ENCODE results near the gene GAMT.

DNA sequence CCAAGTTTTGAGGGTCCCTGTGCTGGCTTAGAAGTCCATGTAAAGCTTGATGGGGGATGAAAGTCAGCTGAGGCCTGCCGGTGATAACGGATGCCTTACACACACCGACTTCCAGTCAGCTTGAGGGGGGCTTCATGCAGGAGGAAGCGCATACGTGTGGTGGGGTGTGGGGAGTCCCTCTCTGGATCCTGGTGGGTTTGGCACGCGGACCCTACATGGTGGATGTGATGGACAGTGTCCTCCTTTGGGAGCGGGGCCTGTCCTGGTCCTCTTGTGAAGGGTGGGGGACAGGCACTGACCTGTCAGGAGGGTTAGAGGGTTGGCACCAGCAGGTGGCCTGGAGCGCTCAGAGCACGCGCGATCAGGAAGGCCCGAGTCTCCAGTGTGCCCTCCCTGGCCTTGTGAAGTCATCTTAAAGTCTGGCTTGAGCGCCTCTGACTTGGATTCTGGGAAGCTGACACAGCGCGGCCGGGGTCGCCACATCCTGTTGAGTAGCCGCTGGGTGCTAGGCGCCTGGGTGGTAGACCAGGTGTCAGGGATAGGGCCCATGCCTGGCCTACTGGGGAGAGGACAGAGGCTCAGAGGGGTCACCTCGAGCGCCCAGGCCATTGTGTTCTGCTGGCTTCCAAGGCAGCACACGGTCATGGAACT is 8.9 kb upstream of the GAMT start:
- TF ChIP-seq, protein P1, sequence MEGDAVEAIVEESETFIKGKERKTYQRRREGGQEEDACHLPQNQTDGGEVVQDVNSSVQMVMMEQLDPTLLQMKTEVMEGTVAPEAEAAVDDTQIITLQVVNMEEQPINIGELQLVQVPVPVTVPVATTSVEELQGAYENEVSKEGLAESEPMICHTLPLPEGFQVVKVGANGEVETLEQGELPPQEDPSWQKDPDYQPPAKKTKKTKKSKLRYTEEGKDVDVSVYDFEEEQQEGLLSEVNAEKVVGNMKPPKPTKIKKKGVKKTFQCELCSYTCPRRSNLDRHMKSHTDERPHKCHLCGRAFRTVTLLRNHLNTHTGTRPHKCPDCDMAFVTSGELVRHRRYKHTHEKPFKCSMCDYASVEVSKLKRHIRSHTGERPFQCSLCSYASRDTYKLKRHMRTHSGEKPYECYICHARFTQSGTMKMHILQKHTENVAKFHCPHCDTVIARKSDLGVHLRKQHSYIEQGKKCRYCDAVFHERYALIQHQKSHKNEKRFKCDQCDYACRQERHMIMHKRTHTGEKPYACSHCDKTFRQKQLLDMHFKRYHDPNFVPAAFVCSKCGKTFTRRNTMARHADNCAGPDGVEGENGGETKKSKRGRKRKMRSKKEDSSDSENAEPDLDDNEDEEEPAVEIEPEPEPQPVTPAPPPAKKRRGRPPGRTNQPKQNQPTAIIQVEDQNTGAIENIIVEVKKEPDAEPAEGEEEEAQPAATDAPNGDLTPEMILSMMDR (IDR thresholded peaks at IDR 0.05; ENCODE audit: extremely low read depth in 1 of 2, insufficient read depth in 1 of 2, low read depth in 1 of 2, low read length in 2 of 2), result no peak
- TF ChIP-seq EZH2 (IDR thresholded peaks at IDR 0.05; ENCODE audit: borderline replicate concordance, low read depth, low read length, severe bottlenecking), result no peak
- TF ChIP-seq POLR2A (IDR thresholded peaks at IDR 0.05; ENCODE audit: low read depth, low read length), result no peak
- no peak for TF ChIP-seq POLR2AphosphoS5 (IDR thresholded peaks at IDR 0.05; ENCODE audit: insufficient read depth, low read depth, low read length)
- no peak for TF ChIP-seq JUN (IDR thresholded peaks at IDR 0.05; ENCODE audit: borderline replicate concordance, insufficient read depth, insufficient read length, low read depth)
- TF ChIP-seq, protein P2, sequence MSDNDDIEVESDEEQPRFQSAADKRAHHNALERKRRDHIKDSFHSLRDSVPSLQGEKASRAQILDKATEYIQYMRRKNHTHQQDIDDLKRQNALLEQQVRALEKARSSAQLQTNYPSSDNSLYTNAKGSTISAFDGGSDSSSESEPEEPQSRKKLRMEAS (IDR thresholded peaks at IDR 0.05; ENCODE audit: insufficient read depth, insufficient read length), result no peak
